Upper lobe of left lung (tissue), 4 donors: ENCODE measurements around the gene C1orf226.

Source experiments
- EP300 ChIP-seq, 4 donors: sonication (generic); formaldehyde crosslinking; IDR thresholded peaks; one replicate each; pipeline ENCODE4 v1.5.1; 2017; ENCODE audit warnings: antibody characterized with exemption in 4 of 4, control low read depth in 2 of 4
- POLR2AphosphoS5 ChIP-seq, 2 donors: sonication (generic); formaldehyde crosslinking; IDR thresholded peaks; one replicate each; pipeline ENCODE4 v1.5.1; 2017; ENCODE audit warnings: antibody characterized with exemption in 2 of 2

- no peak for TF ChIP-seq EP300 (IDR thresholded peaks at IDR 0.05)
- TF ChIP-seq POLR2AphosphoS5 (IDR thresholded peaks at IDR 0.05) = no peak
These were observed 5.0 kb downstream of the C1orf226 start for GRCh38 chr1:162386292-162387225.
